Fibroblast of lung (primary cell): Measurements from ENCODE around the gene SLC39A2.

Source experiments
- CTCF ChIP-seq, 2 donors: IDR thresholded peaks in 1 of 2; conservative IDR thresholded peaks in 1 of 2; 1 replicate in 1 of 2; 2 replicates in 1 of 2; pipeline ENCODE4 v1.5.1; 2011 to 2012; ENCODE audit warnings: low read length in 2 of 2, control low read depth in 1 of 2, inconsistent platforms in 1 of 2, low read depth in 1 of 2, mild to moderate bottlenecking in 1 of 2
- EZH2 ChIP-seq: IDR thresholded peaks from 2 replicates; pipeline ENCODE4 v1.5.1; 2012; ENCODE audit warnings: low read length, control low read depth, mild to moderate bottlenecking; ENCODE audit errors: missing control alignments

GRCh38 chr14:21016413-21017190, 17.5 kb downstream of the SLC39A2 start:
- TF ChIP-seq EZH2 (peak; percentile 12), CTCF (conservative IDR thresholded peaks at IDR 0.05 in 1 of 2, IDR thresholded peaks at IDR 0.05 in 1 of 2; ENCODE audit: low read depth in 1 of 2, low read length in 2 of 2) (no peak)
